SU-DHL-6 (cell line): ENCODE data around the gene CLBA1.

ENCODE experiments used
- H2AFZ ChIP-seq: fragments of 200-600 bp; sonication (generic); 2 replicates; pipeline ENCODE4 v1.6.1; 2014; ENCODE audit warnings: low read depth, mild to moderate bottlenecking, moderate library complexity, mixed read lengths, antibody characterized with exemption, low read length; ENCODE audit not compliant: severe bottlenecking
- H3F3A ChIP-seq: fragments of 200-600 bp; shearing (Covaris generic); 2 replicates; pipeline ENCODE4 v1.6.0; 2016; ENCODE audit warnings: antibody characterized with exemption, mild to moderate bottlenecking; ENCODE audit not compliant: insufficient read depth
- H3K27ac ChIP-seq: fragments of 200-600 bp; sonication (generic); 2 replicates; pipeline ENCODE4 v1.5.1; 2016; ENCODE audit warnings: low read depth, mild to moderate bottlenecking, low read length, moderate library complexity, mixed read lengths
- H3K27me3 ChIP-seq: fragments of 200-600 bp; sonication (generic), shearing (Covaris generic); 2 replicates; pipeline ENCODE4 v1.6.0; 2014; ENCODE audit warnings: mild to moderate bottlenecking, low read length
- H3K36me3 ChIP-seq: fragments of 200-600 bp; sonication (generic); 2 replicates; pipeline ENCODE4 v1.6.1; 2014; ENCODE audit warnings: mild to moderate bottlenecking, low read length, mixed read lengths
- H3K4me2 ChIP-seq: fragments of 300-600, 200-600 bp; shearing (Covaris generic), sonication (generic); 2 replicates; pipeline ENCODE4 v1.6.0; 2014; ENCODE audit warnings: low read length, low read depth, mild to moderate bottlenecking; ENCODE audit not compliant: poor library complexity, severe bottlenecking
- H3K4me3 ChIP-seq: fragments of 200-600 bp; sonication (generic); 2 replicates; pipeline ENCODE4 v1.5.1; 2014; ENCODE audit warnings: antibody characterized with exemption, low read length, mild to moderate bottlenecking, mixed read lengths; ENCODE audit not compliant: insufficient read depth, poor library complexity, severe bottlenecking
- H3K79me2 ChIP-seq: fragments of 200-600 bp; sonication (generic); 2 replicates; pipeline ENCODE4 v1.6.1; 2014; ENCODE audit warnings: mild to moderate bottlenecking, low read length, moderate library complexity; ENCODE audit not compliant: insufficient read depth
- H3K9ac ChIP-seq: fragments of 200-600 bp; sonication (generic); 2 replicates; pipeline ENCODE4 v1.7.0; 2014; ENCODE audit warnings: mild to moderate bottlenecking, low read length
- H3K9me2 ChIP-seq: fragments of 200-600 bp; sonication (generic); replicated peaks from 2 replicates; pipeline ENCODE4 v1.6.1; 2014; ENCODE audit warnings: low read length; ENCODE audit not compliant: insufficient read depth
- H3K9me3 ChIP-seq: fragments of 200-600 bp; sonication (generic); 2 replicates; pipeline ENCODE4 v1.6.1; 2014; ENCODE audit warnings: low read length, mixed read lengths; ENCODE audit not compliant: insufficient read depth
- H4K20me1 ChIP-seq: fragments of 200-600 bp; sonication (generic); 2 replicates; pipeline ENCODE4 v1.6.1; 2014; ENCODE audit warnings: low read depth, mild to moderate bottlenecking, antibody characterized with exemption, low read length, moderate library complexity, mixed read lengths
- CTCF ChIP-seq: fragments of 200-600 bp; sonication (generic); IDR thresholded peaks from one replicate; pipeline ENCODE4 v1.5.1; 2017; ENCODE audit warnings: antibody characterized with exemption, mild to moderate bottlenecking, low read length, moderate library complexity; ENCODE audit not compliant: insufficient read depth, poor library complexity, severe bottlenecking
- EZH2phosphoT487 ChIP-seq: fragments of 200-600 bp; sonication (generic), shearing (Covaris generic); conservative IDR thresholded peaks from 2 replicates; pipeline ENCODE4 v1.6.1; 2018; ENCODE audit warnings: mild to moderate bottlenecking, antibody characterized with exemption, low read length, moderate library complexity, mixed read lengths

The CLBA1 gene

GRCh38 chr14:105043641-105044040 lies 58.1 kb downstream of the CLBA1 start:
- Histone ChIP-seq H3K27me3 (no peaks in the 10 kb centered on the region), H3K36me3 (no peaks in the 10 kb centered on the region), H3K9me3 (no peaks in the 10 kb centered on the region), H3K79me2 (no peaks in the 10 kb centered on the region), H2AFZ (no peak overlapping the region), H4K20me1 (no peaks in the 10 kb centered on the region), H3K4me2 (no peak overlapping the region), H3K27ac (no peak overlapping the region), H3F3A (no peaks in the 10 kb centered on the region), H3K9me2 (no peaks in the 10 kb centered on the region), H3K4me3 (no peak overlapping the region), H3K9ac (no peak overlapping the region)
- no peak for TF ChIP-seq EZH2phosphoT487
- TF ChIP-seq CTCF: no peak
